Breast epithelium (tissue), 4 donors: ENCODE data around the gene TMEM150B. TPM values are rescaled to one million over a fixed set of nuclear protein-coding genes. Genes with fewer than 3 reads are reported as not detected.

ENCODE experiments used
- DNase-seq, 2 donors: peaks; one replicate each; pipeline ENCODE4 v3.0.0-alpha.2; 2019; ENCODE audit warnings: low spot score in 2 of 2
- H3K27ac ChIP-seq, 2 donors: fragments of 200-600 bp; sonication (generic) in 1 of 2; one replicate each; pipeline ENCODE4 v1.5.1; 2016 to 2019; ENCODE audit warnings: mild to moderate bottlenecking in 1 of 2
- H3K27me3 ChIP-seq, 2 donors: fragments of 200-600 bp; sonication (generic) in 1 of 2; one replicate each; pipeline versions ENCODE4 v1.5.1 to v1.6.0; 2017 to 2019; ENCODE audit warnings: control low read depth in 1 of 2, mild to moderate bottlenecking in 1 of 2
- H3K36me3 ChIP-seq: fragments of 200-600 bp; one replicate; pipeline ENCODE4 v1.5.1; 2019
- H3K4me1 ChIP-seq, 2 donors: fragments of 200-600 bp; sonication (generic); one replicate each; pipeline ENCODE4 v1.5.1; 2016 to 2019; ENCODE audit warnings: control low read depth in 1 of 2
- H3K4me3 ChIP-seq, 3 donors: fragments of 200-600 bp; sonication (generic); 1 replicate in 2 of 3; 2 replicates in 1 of 3; pipeline ENCODE4 v1.5.1; 2016 to 2019; ENCODE audit warnings: mild to moderate bottlenecking in 3 of 3, moderate library complexity in 2 of 3
- H3K9me3 ChIP-seq, 2 donors: fragments of 200-600 bp; sonication (generic) in 1 of 2; one replicate each; pipeline ENCODE4 v1.5.1; 2016 to 2019; ENCODE audit warnings: control low read depth in 1 of 2
- POLR2A ChIP-seq: fragments of 450-650 bp; IDR thresholded peaks from one replicate; pipeline ENCODE4 v1.6.1; 2016; ENCODE audit warnings: antibody characterized with exemption, mild to moderate bottlenecking, moderate library complexity
- POLR2AphosphoS5 ChIP-seq, 3 donors: sonication (generic); formaldehyde crosslinking; IDR thresholded peaks; one replicate each; pipeline ENCODE4 v1.6.1; 2017; ENCODE audit warnings: antibody characterized with exemption in 3 of 3
- intact Hi-C: fragments of 100-400 bp; cut with DNase I; formaldehyde crosslinking; loops from one replicate; pipeline ENCODE4 v1.15.1; 2023; ENCODE audit warnings: low total_unique reads
- total RNA-seq, 3 donors: library from RNA; depleted of rRNA; stranded (reverse); fragments of >200 nt; gene quantifications; one replicate each; pipeline ENCODE4 v1.1.0, GENCODE V29; 2016
- TF ChIP-seq, protein P1 (sequence below), 3 donors: fragments of 450-650 bp; IDR thresholded peaks; one replicate each; pipeline ENCODE4 v1.5.1; 2016 to 2017; ENCODE audit warnings: antibody characterized with exemption in 3 of 3, mild to moderate bottlenecking in 3 of 3, moderate library complexity in 3 of 3

The TMEM150B gene
- total RNA-seq, 3 donors from 2014 or later: 1.6 to 11.8 (median 3.1) TPM

DNA sequence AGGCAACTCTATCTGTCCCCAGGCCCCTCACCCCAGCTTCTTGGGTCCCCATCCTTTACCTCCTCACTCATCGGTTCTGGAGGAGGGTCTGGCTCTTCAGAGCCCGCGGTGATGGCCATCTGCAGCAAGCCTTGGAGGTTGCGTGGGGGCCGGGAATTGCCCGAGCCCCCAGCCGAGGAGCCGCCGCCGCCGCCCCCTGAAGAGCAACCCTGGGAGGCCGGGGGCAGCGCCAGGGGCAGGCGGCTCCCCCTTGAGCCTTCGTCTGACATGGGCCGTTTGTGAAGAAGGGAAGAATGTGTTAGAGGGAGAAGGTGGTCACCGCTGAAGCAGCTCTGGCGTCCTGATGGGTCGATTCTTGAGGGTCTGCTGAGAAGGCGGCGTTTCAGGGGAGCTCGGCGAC lies 45.8 kb downstream of the TMEM150B start:
- Histone ChIP-seq H3K27ac (peak overlapping the region; percentile 84 to 85), H3K36me3 (no peaks in the 10 kb centered on the region), H3K4me1 (no peaks in the 10 kb centered on the region), H3K4me3 (peak overlapping the region; percentile 58 to 82 (median 80)), H3K27me3 (no peaks in the 10 kb centered on the region), H3K9me3 (no peaks in the 10 kb centered on the region)
- intact Hi-C loops: no loop called here
- TF ChIP-seq POLR2A (no peak), POLR2AphosphoS5 (IDR thresholded peaks at IDR 0.05) (no peak)
- TF ChIP-seq, protein P1, sequence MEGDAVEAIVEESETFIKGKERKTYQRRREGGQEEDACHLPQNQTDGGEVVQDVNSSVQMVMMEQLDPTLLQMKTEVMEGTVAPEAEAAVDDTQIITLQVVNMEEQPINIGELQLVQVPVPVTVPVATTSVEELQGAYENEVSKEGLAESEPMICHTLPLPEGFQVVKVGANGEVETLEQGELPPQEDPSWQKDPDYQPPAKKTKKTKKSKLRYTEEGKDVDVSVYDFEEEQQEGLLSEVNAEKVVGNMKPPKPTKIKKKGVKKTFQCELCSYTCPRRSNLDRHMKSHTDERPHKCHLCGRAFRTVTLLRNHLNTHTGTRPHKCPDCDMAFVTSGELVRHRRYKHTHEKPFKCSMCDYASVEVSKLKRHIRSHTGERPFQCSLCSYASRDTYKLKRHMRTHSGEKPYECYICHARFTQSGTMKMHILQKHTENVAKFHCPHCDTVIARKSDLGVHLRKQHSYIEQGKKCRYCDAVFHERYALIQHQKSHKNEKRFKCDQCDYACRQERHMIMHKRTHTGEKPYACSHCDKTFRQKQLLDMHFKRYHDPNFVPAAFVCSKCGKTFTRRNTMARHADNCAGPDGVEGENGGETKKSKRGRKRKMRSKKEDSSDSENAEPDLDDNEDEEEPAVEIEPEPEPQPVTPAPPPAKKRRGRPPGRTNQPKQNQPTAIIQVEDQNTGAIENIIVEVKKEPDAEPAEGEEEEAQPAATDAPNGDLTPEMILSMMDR (IDR thresholded peaks at IDR 0.05): no peak
- DNase-seq: no peak

DNA sequence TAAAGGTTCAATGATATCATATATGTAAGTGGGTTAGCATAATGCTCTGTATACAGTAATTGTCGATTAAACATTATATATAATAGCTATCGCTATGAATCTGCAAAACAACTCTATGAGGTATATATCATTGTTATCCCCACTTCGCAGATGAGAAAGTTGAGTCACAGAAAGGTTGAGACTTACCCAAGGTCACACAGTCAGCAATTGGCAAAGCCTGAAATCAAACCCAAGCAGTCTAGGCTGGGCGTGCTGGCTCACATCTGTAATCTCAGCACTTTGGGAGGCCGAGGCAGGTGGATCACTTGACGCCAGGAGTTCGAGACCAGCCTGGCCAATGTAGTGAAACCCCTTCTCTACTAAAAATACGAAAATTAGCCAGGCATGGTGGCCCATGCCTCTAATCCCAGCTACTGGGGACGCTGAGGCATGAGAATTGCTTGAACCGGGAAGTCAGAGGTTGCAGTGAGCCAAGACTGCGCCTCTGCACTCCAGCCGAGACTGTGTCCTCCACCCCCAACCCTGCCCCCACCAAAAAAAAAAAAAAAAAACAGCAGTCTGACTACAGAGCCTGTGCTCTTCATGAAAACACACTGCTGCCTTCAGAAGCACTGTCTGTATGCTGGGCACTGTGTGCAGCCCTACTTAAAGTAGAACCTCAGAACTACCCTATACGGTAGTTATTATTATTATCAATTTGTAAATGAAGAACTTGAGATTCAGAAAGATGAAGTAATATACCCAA lies 46.6 kb downstream of the TMEM150B start:
- Histone ChIP-seq H3K9me3 (no peaks in the 10 kb centered on the region), H3K27ac (no peak overlapping the region), H3K27me3 (no peaks in the 10 kb centered on the region), H3K4me3 (peak overlapping the region in 2 of 3 donors; percentile 80 to 82), H3K36me3 (no peaks in the 10 kb centered on the region), H3K4me1 (no peaks in the 10 kb centered on the region)
- TF ChIP-seq, protein P1 (IDR thresholded peaks at IDR 0.05): no peak
- TF ChIP-seq POLR2A: no peak
- no peak for TF ChIP-seq POLR2AphosphoS5 (IDR thresholded peaks at IDR 0.05)
- no peak for DNase-seq
- intact Hi-C loops: no loop called here

DNA sequence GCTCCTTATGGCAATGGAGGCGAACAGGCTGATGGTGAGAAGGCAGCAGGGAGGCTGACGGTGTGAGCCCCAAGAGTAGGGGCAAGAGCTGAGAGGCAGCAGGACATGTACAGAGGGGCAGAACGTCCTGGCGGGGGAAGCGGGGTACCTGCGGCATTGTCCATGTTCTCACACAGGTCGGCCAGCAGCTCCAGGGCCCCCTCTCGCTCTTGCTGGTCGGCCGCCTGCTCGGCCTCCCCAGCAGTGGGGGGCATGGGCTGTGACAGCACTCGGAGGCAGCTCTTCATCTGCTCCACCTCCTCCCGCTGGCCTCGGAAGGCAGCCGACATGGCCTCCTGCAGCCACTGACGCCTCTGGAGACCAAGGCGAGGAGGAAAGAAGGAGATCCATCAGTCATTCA lies 47.6 kb downstream of the TMEM150B start:
- no peaks in the 10 kb centered on the region for H3K4me1 ChIP-seq
- no peak for DNase-seq
- no peak overlapping the region for H3K4me3 ChIP-seq
- H3K9me3 ChIP-seq: no peaks in the 10 kb centered on the region
- H3K36me3 ChIP-seq: no peaks in the 10 kb centered on the region
- no peaks in the 10 kb centered on the region for H3K27me3 ChIP-seq
- H3K27ac ChIP-seq: no peak overlapping the region
- intact Hi-C loops: no loop called here
- TF ChIP-seq POLR2AphosphoS5 (IDR thresholded peaks at IDR 0.05) (no peak), POLR2A (no peak)
- TF ChIP-seq, protein P1 (IDR thresholded peaks at IDR 0.05): no peak

DNA sequence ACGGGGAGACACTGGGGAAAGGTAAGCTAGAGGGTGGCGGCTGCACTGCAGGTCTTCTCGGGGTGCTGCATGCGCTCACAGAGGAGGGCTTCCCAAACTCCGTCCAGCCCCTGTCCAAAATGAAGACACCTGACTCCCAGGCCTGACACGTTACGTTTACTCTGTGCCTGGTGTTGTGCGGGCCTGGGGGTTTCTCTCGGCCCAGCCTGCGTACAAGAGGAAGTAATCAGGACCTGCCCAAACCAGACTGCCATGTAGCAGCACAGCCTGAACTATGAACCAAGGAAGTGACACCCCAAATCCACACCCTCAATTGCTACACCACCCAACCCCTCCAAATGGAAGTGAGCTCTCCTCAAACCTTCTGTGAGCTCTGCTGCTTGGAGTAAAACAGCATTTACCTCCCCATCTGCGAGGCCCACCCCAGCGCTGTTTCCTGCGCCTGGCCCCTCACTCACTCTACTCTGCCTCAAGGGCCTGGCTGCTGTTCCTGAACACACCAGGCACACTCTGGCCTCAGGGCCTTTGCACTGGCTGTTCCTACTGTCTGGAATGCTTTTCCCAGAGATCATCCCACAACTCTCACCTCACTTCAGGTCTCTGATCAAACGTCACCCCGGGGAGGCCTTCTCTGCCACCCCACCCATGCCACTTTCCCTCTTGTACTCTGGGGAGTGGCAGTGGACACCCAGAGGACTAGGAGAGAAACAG lies 48.3 kb downstream of the TMEM150B start:
- Histone ChIP-seq H3K27me3 (no peaks in the 10 kb centered on the region), H3K4me1 (no peaks in the 10 kb centered on the region), H3K36me3 (no peaks in the 10 kb centered on the region), H3K4me3 (no peak overlapping the region), H3K9me3 (no peaks in the 10 kb centered on the region), H3K27ac (no peak overlapping the region)
- TF ChIP-seq POLR2AphosphoS5 (IDR thresholded peaks at IDR 0.05): no peak
- TF ChIP-seq POLR2A: no peak
- TF ChIP-seq, protein P1 (IDR thresholded peaks at IDR 0.05): no peak
- intact Hi-C loops: no loop called here
- DNase-seq: no peak
